IPS-18c (cell line): ENCODE results near the gene ARVCF.
"Not testable (repeated sequence)": the region's sequence is repeated elsewhere in the genome, so short reads cannot be mapped to it uniquely, and the experiment has no call there.

Experiments
- H3K4me3 ChIP-seq: 2 replicates; pipeline ENCODE4 v1.7.0; 2013; ENCODE audit warnings: low read depth, mild to moderate bottlenecking, low read length, moderate library complexity; ENCODE audit not compliant: insufficient read depth
- H3K9me3 ChIP-seq: one replicate; pipeline ENCODE4 v1.6.1; 2013; ENCODE audit warnings: mild to moderate bottlenecking, low read length, moderate library complexity; ENCODE audit not compliant: control insufficient read depth, insufficient read depth

The ARVCF gene

DNA sequence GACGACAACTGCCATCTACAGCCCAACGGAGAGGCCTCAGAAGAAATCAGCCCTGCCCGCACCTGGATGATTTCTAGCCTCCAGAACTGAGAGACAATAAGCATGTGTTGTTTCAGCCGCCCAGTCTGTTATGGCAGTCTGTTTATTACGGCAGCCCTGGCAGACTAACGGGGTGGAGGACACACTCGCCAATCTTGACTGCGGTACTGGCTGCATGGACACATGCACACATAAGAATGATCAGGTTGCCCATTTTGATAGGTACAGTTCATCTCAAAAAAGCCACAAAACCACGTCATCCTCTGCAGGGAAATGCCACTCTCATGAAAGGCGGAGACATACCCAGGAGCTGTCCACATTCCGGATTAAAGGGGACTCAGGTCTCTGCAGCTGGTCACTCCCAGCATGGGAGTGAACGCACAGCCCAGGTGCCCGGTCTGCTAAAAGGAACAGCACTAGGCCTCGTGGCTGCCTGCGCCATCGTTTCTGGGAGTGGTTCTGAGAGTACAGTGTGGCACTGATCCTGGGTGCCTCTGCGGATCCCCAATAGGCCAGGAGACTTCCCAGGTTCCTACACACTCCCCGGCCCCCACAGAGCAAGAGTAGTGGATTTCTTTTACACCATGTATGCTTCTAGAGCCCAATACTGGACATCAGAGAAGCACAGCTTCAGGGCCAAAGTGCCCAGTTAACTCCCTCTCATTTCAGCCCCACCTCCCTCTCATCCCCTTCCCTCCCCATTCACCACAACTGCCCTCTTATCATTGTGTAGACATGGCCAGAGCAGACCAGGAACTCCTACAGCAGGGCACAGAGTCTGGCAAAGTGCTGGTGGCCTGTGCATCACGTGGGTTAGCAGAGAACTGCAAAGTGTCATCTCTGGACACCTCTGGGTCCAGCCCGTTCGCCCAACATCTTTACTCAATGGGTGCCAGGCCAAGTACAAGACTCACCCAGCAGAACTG is 86.8 kb downstream of the ARVCF start:
- no peaks in the 10 kb centered on the region for H3K9me3 ChIP-seq
- H3K4me3 ChIP-seq: no peak overlapping the region

DNA sequence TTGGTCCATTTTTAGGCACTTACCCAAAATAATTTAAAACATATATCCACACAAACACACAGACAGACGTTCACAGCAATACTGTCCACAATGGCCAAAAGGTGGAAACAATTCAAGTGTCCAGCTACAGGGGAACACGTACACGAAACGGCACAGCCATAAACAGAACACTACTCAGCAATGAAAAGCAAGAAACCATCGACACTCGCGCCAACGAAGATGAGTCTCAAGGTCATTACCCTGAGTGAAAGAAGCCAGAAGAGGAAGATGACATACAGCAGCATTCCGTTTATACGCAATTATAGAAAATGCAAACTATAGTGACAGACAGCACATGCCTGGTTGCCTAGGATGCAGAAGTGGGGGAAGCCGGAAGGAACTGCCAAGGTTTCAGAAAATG is 88.4 kb downstream of the ARVCF start:
- H3K4me3 ChIP-seq: no peak overlapping the region
- H3K9me3 ChIP-seq: no peaks in the 10 kb centered on the region

DNA sequence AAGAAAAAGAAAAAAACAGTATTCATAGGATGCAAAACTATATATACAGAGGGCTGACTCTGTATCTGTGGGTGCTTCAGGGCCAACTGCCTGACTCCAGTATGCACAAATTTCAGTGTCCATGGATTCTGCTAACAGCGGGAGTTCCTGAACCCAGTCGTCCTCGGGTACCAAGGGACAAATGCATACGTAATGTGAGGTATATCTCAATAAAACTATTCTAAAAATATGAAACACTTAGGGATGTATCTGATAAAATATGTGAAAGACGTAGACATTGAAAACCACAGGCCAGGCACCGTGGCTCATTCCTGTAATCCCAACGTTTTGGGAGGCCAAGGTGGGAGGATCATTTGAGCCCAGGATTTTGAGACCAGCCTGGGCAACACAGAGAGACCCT is 88.9 kb downstream of the ARVCF start:
- Histone ChIP-seq H3K4me3 (no peak overlapping the region), H3K9me3 (no peaks in the 10 kb centered on the region)

DNA sequence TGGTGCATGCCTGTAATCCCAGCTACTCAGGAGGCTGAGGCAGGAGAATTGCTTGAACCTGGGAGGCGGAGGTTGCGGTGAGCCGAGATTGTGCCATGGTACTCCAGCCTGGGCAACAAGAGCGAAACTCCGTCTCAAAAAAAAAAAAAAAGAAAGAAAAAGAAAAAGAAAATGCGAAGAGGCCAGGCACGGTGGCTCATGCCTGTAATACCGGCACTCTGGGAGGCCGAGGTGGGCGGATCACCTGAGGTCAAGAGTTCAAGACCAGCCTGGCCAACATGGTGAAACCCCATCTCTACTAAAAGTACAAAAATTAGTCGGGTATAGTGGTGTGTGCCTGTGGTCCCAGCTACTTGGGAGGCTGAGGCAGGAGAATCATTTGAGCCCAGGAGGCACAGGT is 90.6 kb downstream of the ARVCF start:
- not testable (repeated sequence) for H3K4me3 ChIP-seq, H3K9me3 ChIP-seq

DNA sequence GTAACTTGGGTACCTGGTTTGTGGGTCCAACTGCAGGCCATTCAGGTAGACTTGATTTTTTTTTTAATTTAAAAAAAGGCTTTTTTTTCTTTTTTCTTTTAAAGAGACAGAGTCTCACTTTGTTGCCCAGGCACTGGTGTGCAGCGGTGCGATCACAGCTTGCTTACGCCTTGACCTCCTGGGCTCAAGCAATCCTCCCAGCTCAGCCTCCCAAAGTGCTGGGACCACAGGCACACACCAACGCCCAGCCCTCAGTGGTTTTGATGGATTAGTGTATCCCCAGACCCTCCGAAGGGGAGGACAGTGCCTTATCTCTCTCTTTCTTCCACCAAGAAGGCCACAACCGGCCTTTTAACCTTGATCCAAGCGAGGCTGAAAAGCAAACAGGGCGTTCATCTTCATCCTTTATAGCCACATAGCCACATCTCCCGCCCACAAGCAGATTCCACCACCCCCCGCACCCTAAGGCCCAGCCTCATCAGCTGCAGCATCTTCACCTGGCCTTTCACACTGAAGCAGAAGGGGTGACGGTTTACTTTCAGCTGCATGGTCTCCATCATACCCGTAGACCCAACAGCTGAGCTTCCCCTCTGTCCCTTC is 92.6 kb downstream of the ARVCF start:
- Histone ChIP-seq H3K4me3 (no peak overlapping the region), H3K9me3 (no peaks in the 10 kb centered on the region)

DNA sequence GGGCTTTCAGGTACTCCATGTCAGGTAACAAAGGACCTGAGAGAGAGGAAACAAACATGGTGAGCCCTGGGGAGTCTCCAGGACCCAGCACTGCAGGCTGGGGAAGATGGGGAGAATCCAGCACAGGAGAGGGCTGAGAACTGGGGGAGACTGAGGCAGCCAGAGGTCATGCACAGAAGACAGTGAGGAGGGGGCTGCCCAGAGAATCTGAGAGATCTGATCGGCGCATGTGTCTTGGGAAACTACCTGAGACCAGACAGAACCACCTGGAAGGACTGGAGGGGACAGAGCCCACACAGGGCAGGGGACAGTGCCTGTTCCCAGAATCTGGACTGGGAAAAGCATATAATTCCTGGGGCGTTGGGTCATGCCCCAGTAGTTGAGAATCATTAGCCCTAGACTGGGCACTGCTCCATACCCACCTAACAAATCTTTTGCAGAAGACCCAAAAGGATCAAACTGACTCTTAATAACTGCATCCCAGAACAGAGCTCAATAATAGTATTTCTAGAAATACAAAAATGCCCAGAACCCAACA is 95.0 kb downstream of the ARVCF start:
- H3K9me3 ChIP-seq: peaks cover 2% of the 10 kb centered on the region
- H3K4me3 ChIP-seq: no peak overlapping the region
